Prostate gland (tissue), 2 donors: ENCODE data around the gene COL1A2. TPM values are rescaled to one million over a fixed set of nuclear protein-coding genes. Genes with fewer than 3 reads are reported as not detected.

ENCODE experiments used
- DNase-seq: peaks from one replicate; pipeline ENCODE4 v3.0.0-alpha.2; 2019; ENCODE audit warnings: low spot score
- H3K27ac ChIP-seq, 2 donors: fragments of 200-600 bp; sonication (generic); 2 replicates each; pipeline ENCODE4 v1.5.1; 2017 to 2019
- H3K27me3 ChIP-seq: fragments of 200-600 bp; sonication (generic); replicated peaks from 2 replicates; pipeline ENCODE4 v1.5.1; 2019; ENCODE audit not compliant: insufficient read depth
- H3K36me3 ChIP-seq, 2 donors: fragments of 200-600 bp; sonication (generic); 1 replicate in 1 of 2; 2 replicates in 1 of 2; pipeline versions ENCODE4 v1.5.1 to v1.8.1; 2017 to 2019
- H3K4me1 ChIP-seq: fragments of 200-600 bp; sonication (generic); replicated peaks from 2 replicates; pipeline ENCODE4 v1.5.1; 2019
- H3K4me3 ChIP-seq, 2 donors: fragments of 200-600 bp; sonication (generic); 2 replicates each; pipeline ENCODE4 v1.5.1; 2017 to 2019
- H3K9me3 ChIP-seq: fragments of 200-600 bp; sonication (generic); 2 replicates; pipeline ENCODE4 v1.5.1; 2017
- CTCF ChIP-seq, 4 experiments: fragments of 200-600 bp in 2 of 4; fragments of 450-650 bp in 2 of 4; sonication (generic) in 2 of 4; IDR thresholded peaks; 1 replicate in 3 of 4; 2 replicates in 1 of 4; pipeline ENCODE4 v1.5.1; 2016 to 2019; ENCODE audit warnings: antibody characterized with exemption in 4 of 4, mild to moderate bottlenecking in 2 of 4, moderate library complexity in 2 of 4
- POLR2A ChIP-seq: fragments of 450-650 bp; IDR thresholded peaks from one replicate; pipeline ENCODE4 v1.6.1; 2016; ENCODE audit warnings: antibody characterized with exemption, mild to moderate bottlenecking
- POLR2AphosphoS5 ChIP-seq: sonication (generic); formaldehyde crosslinking; IDR thresholded peaks from one replicate; pipeline ENCODE4 v1.6.1; 2017; ENCODE audit warnings: antibody characterized with exemption
- WGBS: methylation state at CpG from one replicate; pipeline ENCODE4 v1.1.5; 2018; 5-methylcytosine and 5-hydroxymethylcytosine counted together
- intact Hi-C: fragments of 100-400 bp; cut with DNase I; formaldehyde crosslinking; loops from one replicate; pipeline ENCODE4 v1.14.2; 2022
- total RNA-seq, 2 donors: library from RNA; depleted of rRNA; stranded (reverse); fragments of >200 nt; gene quantifications; one replicate each; pipeline ENCODE4 v1.1.0, GENCODE V29; 2016

COL1A2 gene
- total RNA-seq, 2 donors from 2014 or later = 51.2 to 805 TPM

DNA sequence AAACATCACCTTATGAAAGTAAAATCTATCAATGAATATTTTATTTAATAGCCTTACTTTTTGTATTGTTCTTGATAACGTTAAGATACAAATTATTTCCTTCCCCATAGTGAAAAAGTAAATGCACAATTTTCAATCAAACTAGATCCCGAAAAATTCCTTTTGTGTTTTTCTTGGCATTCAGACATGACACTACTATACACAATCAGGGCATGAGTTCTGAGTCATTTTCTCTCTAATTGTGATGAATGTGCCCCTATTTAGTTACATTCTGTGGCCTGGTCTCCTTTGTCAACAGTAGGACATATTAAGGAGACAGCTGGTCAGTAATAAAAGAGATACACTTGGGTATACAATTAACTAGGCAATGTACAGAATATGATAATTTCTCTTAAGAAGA lies 19.8 kb downstream of the COL1A2 start:
- intact Hi-C loops = no loop called here

GRCh38 chr7:94414980-94415379 lies 20.3 kb downstream of the COL1A2 start:
- Histone ChIP-seq H3K4me1 (no peaks in the 10 kb centered on the region), H3K27ac (peak overlapping the region in 1 of 2 donors; percentile 2), H3K27me3 (no peaks in the 10 kb centered on the region), H3K4me3 (no peak overlapping the region), H3K9me3 (no peaks in the 10 kb centered on the region), H3K36me3 (no peaks in the 10 kb centered on the region)
- no peak for TF ChIP-seq POLR2AphosphoS5
- intact Hi-C loops = no loop called here
- DNase-seq = no peak

More for the DNA sequence above, 19.8 kb downstream of the COL1A2 start:
- no peak for DNase-seq
- no peak overlapping the region for H3K4me3 ChIP-seq
- H3K4me1 ChIP-seq = no peaks in the 10 kb centered on the region
- TF ChIP-seq POLR2A (no peak), CTCF (IDR thresholded peaks at IDR 0.05) (no peak)
- no peaks in the 10 kb centered on the region for H3K36me3 ChIP-seq
- peak overlapping the region in 1 of 2 donors; percentile 2 for H3K27ac ChIP-seq
- no peaks in the 10 kb centered on the region for H3K9me3 ChIP-seq
- 40% methylated on average over 2 of the region's 2 CpGs for WGBS
- no peaks in the 10 kb centered on the region for H3K27me3 ChIP-seq

GRCh38 chr7:94417306-94417705 lies 22.6 kb downstream of the COL1A2 start:
- no peak overlapping the region for H3K4me3 ChIP-seq
- H3K27me3 ChIP-seq = no peaks in the 10 kb centered on the region
- no peak for DNase-seq
- H3K27ac ChIP-seq = no peak overlapping the region
- H3K36me3 ChIP-seq = no peaks in the 10 kb centered on the region
- TF ChIP-seq POLR2AphosphoS5 (no peak), CTCF (IDR thresholded peaks at IDR 0.05) (no peak), POLR2A (no peak)
- no peaks in the 10 kb centered on the region for H3K4me1 ChIP-seq
- intact Hi-C loops = no loop called here
- 61% methylated on average over 1 of the region's 1 CpG for WGBS
- H3K9me3 ChIP-seq = no peaks in the 10 kb centered on the region

GRCh38 chr7:94417901-94418300 lies 23.2 kb downstream of the COL1A2 start:
- no peak for TF ChIP-seq POLR2A
- no peak for TF ChIP-seq POLR2AphosphoS5
- no peak for TF ChIP-seq CTCF (IDR thresholded peaks at IDR 0.05)
- WGBS = 84% methylated on average over 3 of the region's 3 CpGs

GRCh38 chr7:94418851-94419250 lies 24.2 kb downstream of the COL1A2 start:
- TF ChIP-seq POLR2AphosphoS5 (no peak), POLR2A (no peak), CTCF (IDR thresholded peaks at IDR 0.05) (no peak)
- intact Hi-C loops = no loop called here
- H3K27me3 ChIP-seq = no peaks in the 10 kb centered on the region
- no peak overlapping the region for H3K4me3 ChIP-seq
- WGBS = 58% methylated on average over 5 of the region's 5 CpGs
- H3K4me1 ChIP-seq = no peaks in the 10 kb centered on the region
- no peaks in the 10 kb centered on the region for H3K9me3 ChIP-seq
- no peak for DNase-seq
- H3K27ac ChIP-seq = no peak overlapping the region
- no peaks in the 10 kb centered on the region for H3K36me3 ChIP-seq

More at GRCh38 chr7:94417901-94418300, 23.2 kb downstream of the COL1A2 start:
- no peaks in the 10 kb centered on the region for H3K36me3 ChIP-seq
- H3K27me3 ChIP-seq = no peaks in the 10 kb centered on the region
- H3K4me1 ChIP-seq = no peaks in the 10 kb centered on the region
- intact Hi-C loops = no loop called here
- no peak overlapping the region for H3K4me3 ChIP-seq
- no peaks in the 10 kb centered on the region for H3K9me3 ChIP-seq
- H3K27ac ChIP-seq = no peak overlapping the region
- no peak for DNase-seq
